ENCODE measurements around the gene PDE1A.

DNA sequence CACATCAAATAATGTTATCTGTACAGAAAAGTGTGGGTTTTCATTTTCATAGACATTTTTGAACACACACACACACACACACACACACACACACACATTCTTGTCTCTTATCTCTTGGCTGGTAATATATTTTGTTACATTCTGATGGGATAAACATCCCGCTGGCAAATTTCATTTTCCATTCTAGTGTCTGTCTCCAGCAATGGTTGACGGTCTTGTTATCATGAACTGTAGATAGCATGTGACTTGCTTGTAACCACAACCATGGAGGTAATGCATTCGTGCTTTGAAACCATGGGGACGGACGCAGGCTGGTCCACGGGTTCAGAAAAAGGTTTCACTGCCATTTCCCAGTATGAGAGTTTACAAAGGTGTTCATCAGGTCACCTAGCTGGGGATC, 284.8 kb downstream of the PDE1A start:
- TF ChIP-seq CTCF (IDR thresholded peaks at IDR 0.05) (no peak), POLR2A (IDR thresholded peaks at IDR 0.05) (no peak)

Data from esophagus squamous epithelium (tissue), 4 donors.